HepG2 (cell line): ENCODE measurements around the gene STRN3. TPM values are rescaled to one million over a fixed set of nuclear protein-coding genes. Genes with fewer than 3 reads are reported as not detected.
A peak's percentile ranks its signal among the peaks of the same experiment; 100 is the strongest.

Source experiments
- DRAP1 ChIP-seq: IDR thresholded peaks from 2 replicates; pipeline ENCODE4 v1.6.1; 2016; ENCODE audit warnings: missing genetic modification reagents, missing compliant biosample characterization
- GATAD1 ChIP-seq: IDR thresholded peaks from 2 replicates; pipeline ENCODE4 v1.6.1; 2016; ENCODE audit warnings: missing genetic modification reagents, missing compliant biosample characterization
- HDAC2 ChIP-seq: sonication (generic); formaldehyde crosslinking; IDR thresholded peaks from 2 replicates; pipeline ENCODE4 v1.4.0; 2020; ENCODE audit warnings: missing genetic modification reagents
- HMG20A ChIP-seq: IDR thresholded peaks from 2 replicates; pipeline ENCODE4 v1.6.1; 2016; ENCODE audit warnings: borderline replicate concordance
- HOMEZ ChIP-seq: IDR thresholded peaks from 2 replicates; pipeline ENCODE4 v1.6.1; 2016; ENCODE audit warnings: low read depth
- HOXA3 ChIP-seq: sonication (generic); formaldehyde crosslinking; IDR thresholded peaks from 2 replicates; pipeline ENCODE4 v1.5.0; 2020; ENCODE audit warnings: missing genetic modification reagents
- IKZF5 ChIP-seq: IDR thresholded peaks from 2 replicates; pipeline ENCODE4 v1.6.1; 2018; ENCODE audit warnings: missing genetic modification reagents, mild to moderate bottlenecking, missing compliant biosample characterization
- NR0B2 ChIP-seq: sonication (generic); formaldehyde crosslinking; IDR thresholded peaks from 2 replicates; pipeline ENCODE4 v1.4.0; 2020; ENCODE audit warnings: mild to moderate bottlenecking, missing genetic modification reagents
- PAF1 ChIP-seq: IDR thresholded peaks from 2 replicates; pipeline ENCODE4 v1.6.1; 2016; ENCODE audit warnings: missing genetic modification reagents, missing compliant biosample characterization
- PCBP1 ChIP-seq: fragments of 200-400 bp; formaldehyde crosslinking; IDR thresholded peaks from 2 replicates; pipeline ENCODE4 v1.6.1; 2017; ENCODE audit warnings: mild to moderate bottlenecking, low read depth, low read length, borderline replicate concordance
- RFX3 ChIP-seq: IDR thresholded peaks from 2 replicates; pipeline ENCODE4 v1.6.1; 2016; ENCODE audit warnings: missing biosample characterization, missing genetic modification reagents
- TEAD2 ChIP-seq: sonication (generic); formaldehyde crosslinking; IDR thresholded peaks from 2 replicates; pipeline ENCODE4 v1.9.0; 2021; ENCODE audit warnings: missing genetic modification reagents
- TRAFD1 ChIP-seq: sonication (generic); formaldehyde crosslinking; IDR thresholded peaks from 2 replicates; pipeline ENCODE4 v1.5.1; 2020; ENCODE audit warnings: missing genetic modification reagents, mild to moderate bottlenecking, borderline replicate concordance
- ZNF282 ChIP-seq: fragments of 450-650 bp; IDR thresholded peaks from 2 replicates; pipeline ENCODE4 v1.6.1; 2018; ENCODE audit not compliant: partially characterized antibody
- ZNF597 ChIP-seq: sonication (generic); formaldehyde crosslinking; IDR thresholded peaks from 2 replicates; pipeline ENCODE4 v1.5.0; 2020; ENCODE audit warnings: missing genetic modification reagents
- polyA plus RNA-seq, 8 experiments: library from polyadenylated mRNA; depleted of rRNA in 3 of 8; stranded (reverse) in 7 of 8; unstranded in 1 of 8; fragments of >200 nt; fragmentation: Illumina TruSeq in 4 of 8; extraction: Trizol in 4 of 8; gene quantifications; 2 replicates each; pipeline versions ENCODE4 v1.2.1 to v1.2.3, GENCODE V29; 2011 to 2016; ENCODE audit warnings: low read depth in 4 of 8, missing spikeins in 1 of 8, mixed read lengths in 1 of 8; ENCODE audit not compliant: insufficient read depth in 1 of 8
- total RNA-seq, 5 experiments: library from RNA; depleted of rRNA; stranded (reverse); fragments of >200 nt; fragmentation: Illumina TruSeq; extraction: Trizol; gene quantifications; 2 replicates each; pipeline ENCODE4 v1.2.3, GENCODE V29; 2016; ENCODE audit warnings: low read depth in 1 of 5
- TF ChIP-seq, protein P1 (sequence below): sonication (generic); formaldehyde crosslinking; IDR thresholded peaks from 2 replicates; pipeline ENCODE4 v1.4.0; 2020; ENCODE audit warnings: low read depth, missing genetic modification reagents
- TF ChIP-seq, protein P2 (sequence below): sonication (generic); formaldehyde crosslinking; IDR thresholded peaks from 2 replicates; pipeline ENCODE4 v1.8.1; 2022; ENCODE audit warnings: mild to moderate bottlenecking, missing genetic modification reagents

STRN3 gene
- total and polyA plus RNA-seq, 2 of the 13 experiments (the other 11 are each of a cell fraction or from before 2014, with no cell fraction given), result 49.4 to 123 TPM

GRCh38 chr14:31025367-31026076 lies 657 bp downstream of the STRN3 start, which contains the start of gene AP4S1 (continued):
- TF ChIP-seq HOXA3 (CRISPR knock-in tag) (peak; percentile 98), PCBP1 (no peak), TEAD2 (no peak), PAF1 (CRISPR knock-in tag) (no peak), IKZF5 (CRISPR knock-in tag) (peak; percentile 42; the same call in 1 of the 2 replicates), HOMEZ (CRISPR knock-in tag) (no peak), GATAD1 (CRISPR knock-in tag) (peak; percentile 49; the same call in 1 of the 2 replicates), HMG20A (no peak), DRAP1 (CRISPR knock-in tag) (peak; percentile 43; the same call in 1 of the 2 replicates), HDAC2 (CRISPR knock-in tag) (peak; percentile 56; the same call in 1 of the 2 replicates), TRAFD1 (no peak; the same call in 1 of the 2 replicates), ZNF597 (CRISPR knock-in tag) (peak; percentile 83), NR0B2 (CRISPR knock-in tag) (peak; percentile 89; the same call in 1 of the 2 replicates), ZNF282 (no peak), RFX3 (CRISPR knock-in tag) (0 out of 2 replicates have a peak, but pooled peaks have one; percentile 19)
- TF ChIP-seq, protein P1, sequence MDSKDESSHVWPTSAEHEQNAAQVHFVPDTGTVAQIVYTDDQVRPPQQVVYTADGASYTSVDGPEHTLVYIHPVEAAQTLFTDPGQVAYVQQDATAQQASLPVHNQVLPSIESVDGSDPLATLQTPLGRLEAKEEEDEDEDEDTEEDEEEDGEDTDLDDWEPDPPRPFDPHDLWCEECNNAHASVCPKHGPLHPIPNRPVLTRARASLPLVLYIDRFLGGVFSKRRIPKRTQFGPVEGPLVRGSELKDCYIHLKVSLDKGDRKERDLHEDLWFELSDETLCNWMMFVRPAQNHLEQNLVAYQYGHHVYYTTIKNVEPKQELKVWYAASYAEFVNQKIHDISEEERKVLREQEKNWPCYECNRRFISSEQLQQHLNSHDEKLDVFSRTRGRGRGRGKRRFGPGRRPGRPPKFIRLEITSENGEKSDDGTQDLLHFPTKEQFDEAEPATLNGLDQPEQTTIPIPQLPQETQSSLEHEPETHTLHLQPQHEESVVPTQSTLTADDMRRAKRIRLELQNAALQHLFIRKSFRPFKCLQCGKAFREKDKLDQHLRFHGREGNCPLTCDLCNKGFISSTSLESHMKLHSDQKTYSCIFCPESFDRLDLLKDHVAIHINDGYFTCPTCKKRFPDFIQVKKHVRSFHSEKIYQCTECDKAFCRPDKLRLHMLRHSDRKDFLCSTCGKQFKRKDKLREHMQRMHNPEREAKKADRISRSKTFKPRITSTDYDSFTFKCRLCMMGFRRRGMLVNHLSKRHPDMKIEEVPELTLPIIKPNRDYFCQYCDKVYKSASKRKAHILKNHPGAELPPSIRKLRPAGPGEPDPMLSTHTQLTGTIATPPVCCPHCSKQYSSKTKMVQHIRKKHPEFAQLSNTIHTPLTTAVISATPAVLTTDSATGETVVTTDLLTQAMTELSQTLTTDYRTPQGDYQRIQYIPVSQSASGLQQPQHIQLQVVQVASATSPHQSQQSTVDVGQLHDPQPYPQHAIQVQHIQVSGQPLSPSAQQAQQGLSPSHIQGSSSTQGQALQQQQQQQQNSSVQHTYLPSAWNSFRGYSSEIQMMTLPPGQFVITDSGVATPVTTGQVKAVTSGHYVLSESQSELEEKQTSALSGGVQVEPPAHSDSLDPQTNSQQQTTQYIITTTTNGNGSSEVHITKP (CRISPR knock-in tag), result peak; percentile 96
- TF ChIP-seq, protein P2, sequence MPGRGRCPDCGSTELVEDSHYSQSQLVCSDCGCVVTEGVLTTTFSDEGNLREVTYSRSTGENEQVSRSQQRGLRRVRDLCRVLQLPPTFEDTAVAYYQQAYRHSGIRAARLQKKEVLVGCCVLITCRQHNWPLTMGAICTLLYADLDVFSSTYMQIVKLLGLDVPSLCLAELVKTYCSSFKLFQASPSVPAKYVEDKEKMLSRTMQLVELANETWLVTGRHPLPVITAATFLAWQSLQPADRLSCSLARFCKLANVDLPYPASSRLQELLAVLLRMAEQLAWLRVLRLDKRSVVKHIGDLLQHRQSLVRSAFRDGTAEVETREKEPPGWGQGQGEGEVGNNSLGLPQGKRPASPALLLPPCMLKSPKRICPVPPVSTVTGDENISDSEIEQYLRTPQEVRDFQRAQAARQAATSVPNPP, result no peak; the same call in 1 of the 2 replicates
